ENCODE measurements around the gene SMARCD1.

SMARCD1 gene

GRCh38 chr12:50087995-50088394 is 2.9 kb downstream of the SMARCD1 start:
- Histone ChIP-seq H3K4me2 (ENCODE audit: low read depth, low read length, poor library complexity, severe bottlenecking) (peak overlapping the region; percentile 87), H3K9ac (ENCODE audit: low read depth, low read length, poor library complexity, severe bottlenecking) (peak overlapping the region; percentile 19), H3K27me3 (ENCODE audit: insufficient read depth, low read length, poor library complexity, severe bottlenecking) (no peaks in the 10 kb centered on the region), H3K4me1 (ENCODE audit: insufficient read depth, low read length, poor library complexity, severe bottlenecking) (peaks cover 24% of the 10 kb centered on the region), H3F3A (ENCODE audit: low read depth) (peaks cover 19% of the 10 kb centered on the region), H3K9me3 (ENCODE audit: insufficient read depth, low read depth, low read length) (no peaks in the 10 kb centered on the region), H4K20me1 (ENCODE audit: insufficient read depth, low read length, poor library complexity, severe bottlenecking) (peaks cover 23% of the 10 kb centered on the region), H3K79me2 (ENCODE audit: insufficient read depth, low read length) (peaks cover 30% of the 10 kb centered on the region), H3K36me3 (ENCODE audit: insufficient read depth, low read length) (peaks cover 41% of the 10 kb centered on the region), H3K9me2 (replicated peaks; ENCODE audit: low read depth, low read length) (no peaks in the 10 kb centered on the region), H2AFZ (ENCODE audit: low read length) (no peak overlapping the region), H3K4me3 (ENCODE audit: low read length, poor library complexity, severe bottlenecking) (peak overlapping the region; percentile 13)
- TF ChIP-seq CTCF (conservative IDR thresholded peaks at IDR 0.05; ENCODE audit: low read length), result no peak
- TF ChIP-seq EZH2phosphoT487 (IDR thresholded peaks at IDR 0.05; ENCODE audit: borderline replicate concordance), result no peak

- Histone ChIP-seq H3K9ac (ENCODE audit: low read depth, low read length, poor library complexity, severe bottlenecking) (no peak overlapping the region), H3K36me3 (ENCODE audit: insufficient read depth, low read length) (peaks cover 41% of the 10 kb centered on the region), H3K79me2 (ENCODE audit: insufficient read depth, low read length) (peaks cover 27% of the 10 kb centered on the region)
Measured at GRCh38 chr12:50088577-50089335, 3.6 kb downstream of the SMARCD1 start.

GRCh38 chr12:50089730-50090129 is 4.6 kb downstream of the SMARCD1 start:
- no peaks in the 10 kb centered on the region for H3K27me3 ChIP-seq (ENCODE audit: insufficient read depth, low read length, poor library complexity, severe bottlenecking)
- peaks cover 21% of the 10 kb centered on the region for H3K79me2 ChIP-seq (ENCODE audit: insufficient read depth, low read length)
- H3K4me3 ChIP-seq (ENCODE audit: low read length, poor library complexity, severe bottlenecking), result no peak overlapping the region
- peaks cover 24% of the 10 kb centered on the region for H3K4me1 ChIP-seq (ENCODE audit: insufficient read depth, low read length, poor library complexity, severe bottlenecking)
- H3K9ac ChIP-seq (ENCODE audit: low read depth, low read length, poor library complexity, severe bottlenecking), result no peak overlapping the region
- H3K9me3 ChIP-seq (ENCODE audit: insufficient read depth, low read depth, low read length), result no peaks in the 10 kb centered on the region
- H3K36me3 ChIP-seq (ENCODE audit: insufficient read depth, low read length), result peaks cover 48% of the 10 kb centered on the region
- H3K9me2 ChIP-seq (replicated peaks; ENCODE audit: low read depth, low read length), result no peaks in the 10 kb centered on the region
- H3K4me2 ChIP-seq (ENCODE audit: low read depth, low read length, poor library complexity, severe bottlenecking), result no peak overlapping the region
- H3F3A ChIP-seq (ENCODE audit: low read depth), result peaks cover 19% of the 10 kb centered on the region
- H2AFZ ChIP-seq (ENCODE audit: low read length), result no peak overlapping the region
- TF ChIP-seq CTCF (conservative IDR thresholded peaks at IDR 0.05; ENCODE audit: low read length) (no peak), EZH2phosphoT487 (IDR thresholded peaks at IDR 0.05; ENCODE audit: borderline replicate concordance) (no peak)
- peaks cover 23% of the 10 kb centered on the region for H4K20me1 ChIP-seq (ENCODE audit: insufficient read depth, low read length, poor library complexity, severe bottlenecking)

More at GRCh38 chr12:50088577-50089335, 3.6 kb downstream of the SMARCD1 start:
- H3F3A ChIP-seq (ENCODE audit: low read depth), result peaks cover 19% of the 10 kb centered on the region
- H3K9me3 ChIP-seq (ENCODE audit: insufficient read depth, low read depth, low read length), result no peaks in the 10 kb centered on the region
- H3K4me1 ChIP-seq (ENCODE audit: insufficient read depth, low read length, poor library complexity, severe bottlenecking), result peaks cover 24% of the 10 kb centered on the region
- H3K9me2 ChIP-seq (replicated peaks; ENCODE audit: low read depth, low read length), result no peaks in the 10 kb centered on the region
- H2AFZ ChIP-seq (ENCODE audit: low read length), result no peak overlapping the region
- peaks cover 23% of the 10 kb centered on the region for H4K20me1 ChIP-seq (ENCODE audit: insufficient read depth, low read length, poor library complexity, severe bottlenecking)
- H3K4me2 ChIP-seq (ENCODE audit: low read depth, low read length, poor library complexity, severe bottlenecking), result peak overlapping the region; percentile 87
- TF ChIP-seq CTCF (conservative IDR thresholded peaks at IDR 0.05; ENCODE audit: low read length) (peak; percentile 95), EZH2phosphoT487 (IDR thresholded peaks at IDR 0.05; ENCODE audit: borderline replicate concordance) (no peak)
- no peak overlapping the region for H3K4me3 ChIP-seq (ENCODE audit: low read length, poor library complexity, severe bottlenecking)
- no peaks in the 10 kb centered on the region for H3K27me3 ChIP-seq (ENCODE audit: insufficient read depth, low read length, poor library complexity, severe bottlenecking)
